Activated T-cell treated with anti-CD3 and anti-CD28 coated beads, Interleukin-2, amount 50 U/mL, for 24 hours (primary cell): ENCODE results near the gene GAGE13.
A peak's percentile ranks its signal among the peaks of the same experiment; 100 is the strongest.
"Not testable (repeated sequence)": the region's sequence is repeated elsewhere in the genome, so short reads cannot be mapped to it uniquely, and the experiment has no call there.

ENCODE experiments used
- DNase-seq: peaks from one replicate; pipeline ENCODE4 v3.0.0-alpha.2; 2020
- H3K27ac Mint-ChIP-seq: 2 replicates; pipeline ENCODE4 v1.8.0; 2020; ENCODE audit warnings: mild to moderate bottlenecking, mixed read lengths
- H3K27me3 Mint-ChIP-seq: 2 replicates; pipeline ENCODE4 v1.8.0; 2020; ENCODE audit warnings: mixed read lengths
- H3K36me3 Mint-ChIP-seq: 2 replicates; pipeline ENCODE4 v1.8.0; 2020; ENCODE audit warnings: low read depth, mixed read lengths
- H3K4me1 Mint-ChIP-seq: 2 replicates; pipeline ENCODE4 v1.8.0; 2020; ENCODE audit warnings: low read depth, mixed read lengths
- H3K4me3 Mint-ChIP-seq: 2 replicates; pipeline ENCODE4 v1.8.0; 2020; ENCODE audit warnings: mild to moderate bottlenecking, moderate library complexity, mixed read lengths
- H3K9me3 Mint-ChIP-seq: 2 replicates; pipeline ENCODE4 v1.8.0; 2020; ENCODE audit warnings: mixed read lengths

GAGE13 gene

GRCh38 chrX:49309401-49309981, 21.9 kb upstream of the GAGE13 start:
- Mint-ChIP-seq H3K36me3 (no peaks in the 10 kb centered on the region), H3K27ac (peak overlapping the region; percentile 88), H3K4me1 (peaks cover 26% of the 10 kb centered on the region), H3K9me3 (no peaks in the 10 kb centered on the region), H3K27me3 (peaks cover 11% of the 10 kb centered on the region), H3K4me3 (peak overlapping the region; percentile 70)
- DNase-seq = no peak

- Mint-ChIP-seq H3K4me1 (peaks cover 26% of the 10 kb centered on the region), H3K27me3 (peaks cover 11% of the 10 kb centered on the region), H3K36me3 (no peaks in the 10 kb centered on the region), H3K27ac (peak overlapping the region; percentile 2), H3K4me3 (no peak overlapping the region), H3K9me3 (no peaks in the 10 kb centered on the region)
- no peak for DNase-seq
Observed at GRCh38 chrX:49310371-49310770, 21.0 kb upstream of the GAGE13 start.

- no peak overlapping the region for H3K4me3 Mint-ChIP-seq
- H3K27me3 Mint-ChIP-seq = peaks cover 11% of the 10 kb centered on the region
- DNase-seq = no peak
- H3K27ac Mint-ChIP-seq = no peak overlapping the region
- no peaks in the 10 kb centered on the region for H3K9me3 Mint-ChIP-seq
- H3K36me3 Mint-ChIP-seq = no peaks in the 10 kb centered on the region
- H3K4me1 Mint-ChIP-seq = peaks cover 26% of the 10 kb centered on the region
Observed at GRCh38 chrX:49312176-49312575, 19.2 kb upstream of the GAGE13 start.

GRCh38 chrX:49316085-49316484, 15.3 kb upstream of the GAGE13 start:
- no peak for DNase-seq
- Mint-ChIP-seq H3K4me3 (no peak overlapping the region), H3K36me3 (no peaks in the 10 kb centered on the region), H3K4me1 (no peaks in the 10 kb centered on the region), H3K27ac (no peak overlapping the region), H3K9me3 (no peaks in the 10 kb centered on the region), H3K27me3 (peaks cover 5% of the 10 kb centered on the region)

- not testable (repeated sequence) for H3K27me3 Mint-ChIP-seq, H3K27ac Mint-ChIP-seq, H3K4me1 Mint-ChIP-seq, H3K9me3 Mint-ChIP-seq, H3K36me3 Mint-ChIP-seq, H3K4me3 Mint-ChIP-seq, DNase-seq
Observed at GRCh38 chrX:49321737-49322136, 9.6 kb upstream of the GAGE13 start, which contains the start of gene GAGE12J. Gene GAGE12J, plus strand, starts transcription at chrX:49322037. Its CDS starts 1,157 bp downstream, at chrX:49323194.

- not testable (repeated sequence) for H3K36me3 Mint-ChIP-seq, H3K4me3 Mint-ChIP-seq, H3K4me1 Mint-ChIP-seq, H3K27me3 Mint-ChIP-seq, H3K27ac Mint-ChIP-seq, DNase-seq, H3K9me3 Mint-ChIP-seq
Observed at GRCh38 chrX:49322266-49322665, 9.1 kb upstream of the GAGE13 start.

- not testable (repeated sequence) for H3K36me3 Mint-ChIP-seq, H3K4me1 Mint-ChIP-seq, H3K4me3 Mint-ChIP-seq
Observed at GRCh38 chrX:49323735-49324134, 7.6 kb upstream of the GAGE13 start.

GRCh38 chrX:49330421-49330820, 961 bp upstream of the GAGE13 start:
- not testable (repeated sequence) for H3K27ac Mint-ChIP-seq, H3K4me1 Mint-ChIP-seq, DNase-seq, H3K27me3 Mint-ChIP-seq, H3K4me3 Mint-ChIP-seq, H3K9me3 Mint-ChIP-seq, H3K36me3 Mint-ChIP-seq

More at GRCh38 chrX:49323735-49324134, 7.6 kb upstream of the GAGE13 start:
- H3K27me3 Mint-ChIP-seq, DNase-seq, H3K27ac Mint-ChIP-seq, H3K9me3 Mint-ChIP-seq: not testable (repeated sequence)

GRCh38 chrX:49331841-49332240, 459 bp downstream of the GAGE13 start:
- H3K4me1 Mint-ChIP-seq = not testable (repeated sequence)

GRCh38 chrX:49341449-49341848, 10.1 kb downstream of the GAGE13 start:
- not testable (repeated sequence) for H3K27ac Mint-ChIP-seq, H3K4me1 Mint-ChIP-seq, H3K9me3 Mint-ChIP-seq, H3K4me3 Mint-ChIP-seq, H3K36me3 Mint-ChIP-seq, H3K27me3 Mint-ChIP-seq, DNase-seq

More at GRCh38 chrX:49331841-49332240, 459 bp downstream of the GAGE13 start:
- H3K27me3 Mint-ChIP-seq, H3K9me3 Mint-ChIP-seq, H3K27ac Mint-ChIP-seq, H3K4me3 Mint-ChIP-seq, H3K36me3 Mint-ChIP-seq: not testable (repeated sequence)
- peak; percentile 45 for DNase-seq

GRCh38 chrX:49344496-49345175, 13.3 kb downstream of the GAGE13 start:
- H3K27me3 Mint-ChIP-seq, H3K4me3 Mint-ChIP-seq, DNase-seq, H3K4me1 Mint-ChIP-seq, H3K9me3 Mint-ChIP-seq, H3K36me3 Mint-ChIP-seq, H3K27ac Mint-ChIP-seq: not testable (repeated sequence)

GRCh38 chrX:49345402-49345801, 14.0 kb downstream of the GAGE13 start:
- not testable (repeated sequence) for H3K36me3 Mint-ChIP-seq, H3K4me1 Mint-ChIP-seq, H3K4me3 Mint-ChIP-seq, H3K27me3 Mint-ChIP-seq, H3K9me3 Mint-ChIP-seq, H3K27ac Mint-ChIP-seq, DNase-seq

- not testable (repeated sequence) for H3K9me3 Mint-ChIP-seq, H3K27me3 Mint-ChIP-seq, H3K4me1 Mint-ChIP-seq, H3K36me3 Mint-ChIP-seq, H3K4me3 Mint-ChIP-seq, DNase-seq, H3K27ac Mint-ChIP-seq
Observed at GRCh38 chrX:49346150-49346549, 14.8 kb downstream of the GAGE13 start.
